Transverse colon (tissue), 4 donors: Measurements from ENCODE around the gene TSGA10.

Source experiments
- CTCF ChIP-seq, 5 experiments: fragments of 200-600 bp in 3 of 5; fragments of 450-650 bp in 2 of 5; sonication (generic) in 3 of 5; IDR thresholded peaks; 1 replicate in 2 of 5; 2 replicates in 3 of 5; pipeline ENCODE4 v1.5.1; 2016 to 2017; ENCODE audit warnings: antibody characterized with exemption in 5 of 5, inconsistent platforms in 3 of 5, mild to moderate bottlenecking in 2 of 5, moderate library complexity in 1 of 5
- POLR2A ChIP-seq: fragments of 450-650 bp; IDR thresholded peaks from one replicate; pipeline ENCODE4 v1.6.1; 2016; ENCODE audit warnings: antibody characterized with exemption, mild to moderate bottlenecking, moderate library complexity
- POLR2AphosphoS5 ChIP-seq, 3 donors: sonication (generic); formaldehyde crosslinking; IDR thresholded peaks; one replicate each; pipeline ENCODE4 v1.6.1; 2016; ENCODE audit warnings: antibody characterized with exemption in 3 of 3

DNA sequence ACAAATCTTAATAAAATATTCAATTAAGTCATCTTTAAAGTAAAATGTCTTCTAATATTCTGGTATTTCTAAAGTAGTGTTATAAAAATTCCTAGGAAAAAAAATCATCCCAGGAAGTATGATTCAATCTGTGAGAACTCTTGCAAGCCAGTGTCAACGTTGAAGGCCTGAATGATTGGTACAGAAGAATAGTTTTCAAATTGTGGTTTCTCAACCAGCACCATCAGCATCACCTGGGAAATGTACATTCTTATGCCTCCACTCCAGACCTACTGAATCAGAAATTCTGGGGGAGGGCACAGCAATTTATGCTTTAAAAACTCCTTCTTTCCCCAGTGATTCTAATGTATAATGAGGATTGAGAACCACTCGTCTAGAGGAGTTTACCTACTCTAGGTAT, 75.5 kb downstream of the TSGA10 start:
- TF ChIP-seq CTCF (IDR thresholded peaks at IDR 0.05) = no peak
- no peak for TF ChIP-seq POLR2AphosphoS5 (IDR thresholded peaks at IDR 0.05)
- TF ChIP-seq POLR2A = no peak
